GM19035 (cell line): ENCODE results near the gene SHE.
"Not testable (repeated sequence)": the region's sequence is repeated elsewhere in the genome, so short reads cannot be mapped to it uniquely, and the experiment has no call there.

Experiments
- ATAC-seq: cut with Tn5 transposase; IDR thresholded peaks from one replicate; pipeline ENCODE4 v1.9.1; 2021; ENCODE audit not compliant: unreplicated experiment

Gene SHE

DNA sequence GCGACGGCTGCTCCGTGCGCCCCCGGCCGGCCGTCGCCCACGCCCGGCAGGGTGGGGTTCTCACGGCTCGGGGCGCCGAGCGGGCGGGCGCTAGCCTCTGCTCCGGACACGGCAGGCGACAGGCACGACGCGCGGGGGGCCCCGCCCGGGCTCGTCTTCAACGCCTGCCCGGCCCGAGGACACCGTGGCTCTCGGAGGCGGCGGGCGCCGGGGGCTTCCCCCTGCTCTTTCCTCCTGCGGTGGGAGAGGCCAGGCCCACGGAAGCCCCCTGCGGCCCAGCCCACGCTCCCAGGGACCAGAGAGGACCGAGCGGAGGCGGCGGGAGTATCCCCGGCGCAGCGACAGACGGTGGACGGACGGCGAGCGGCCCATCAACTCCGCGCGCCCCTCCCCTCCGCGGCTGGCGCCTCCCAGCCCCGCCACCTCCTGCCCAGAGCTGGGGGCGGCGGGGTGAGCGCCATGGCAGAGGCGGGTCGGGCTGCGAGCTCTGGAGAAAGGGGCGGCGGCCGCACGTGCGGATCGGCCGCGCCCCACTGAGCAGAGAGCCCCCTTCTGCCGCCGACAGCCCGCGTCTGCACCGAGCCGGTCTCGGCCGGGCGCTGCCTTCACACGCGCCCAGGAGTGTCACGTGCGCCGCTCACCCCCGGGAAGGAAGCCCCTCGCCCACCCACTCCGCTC lies at the start of gene SHE, which contains the start of gene TDRD10:
Gene SHE (minus strand): TSS at position 347 of the 678 bp plus-strand sequence. CDS start 386 bp downstream, outside the sequence.
Gene TDRD10 (plus strand): TSS at position 154 of the 678 bp plus-strand sequence. CDS start 4,685 bp downstream, outside the sequence.
- ATAC-seq: no peak

DNA sequence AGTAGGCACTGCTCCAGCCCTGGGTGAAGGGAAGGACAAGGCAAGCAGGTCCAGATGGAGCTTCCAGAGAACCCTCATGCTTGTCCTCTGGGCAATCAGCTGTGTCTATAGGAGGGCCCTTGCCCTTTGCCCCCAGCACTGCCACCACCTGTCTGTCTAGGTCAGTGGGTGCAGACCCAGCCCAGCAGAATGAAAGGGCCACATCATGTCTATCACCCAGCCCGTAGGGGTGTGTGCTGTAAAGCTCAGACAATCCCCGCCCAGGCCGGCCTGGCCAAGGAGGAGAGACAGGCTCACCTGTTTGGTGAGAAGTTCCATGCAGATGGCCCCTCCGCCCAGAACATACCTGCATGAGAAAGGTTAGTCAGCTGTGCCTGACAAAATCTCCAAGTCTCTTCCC lies 49.3 kb upstream of the SHE start:
- no peak for ATAC-seq

DNA sequence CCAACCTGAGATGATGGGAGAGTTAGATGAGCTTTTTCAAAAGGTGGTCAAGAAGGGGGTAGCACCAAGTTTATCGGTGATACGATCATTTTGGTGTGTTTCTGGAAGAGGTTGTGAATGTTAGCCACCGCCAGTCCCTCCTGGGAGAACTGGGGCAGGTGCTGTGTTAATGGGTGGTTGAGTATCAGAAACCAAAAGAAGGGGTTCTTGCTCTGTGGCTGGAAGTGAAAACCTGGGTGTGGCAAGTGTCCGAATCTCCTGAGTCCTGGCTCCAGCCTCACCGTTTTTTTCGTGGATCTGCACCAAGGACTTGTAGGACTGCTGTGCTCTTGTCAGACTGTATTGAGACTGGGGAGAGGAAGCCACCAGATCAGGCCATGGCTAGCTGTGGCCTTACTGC lies 48.4 kb upstream of the SHE start:
- no peak for ATAC-seq

DNA sequence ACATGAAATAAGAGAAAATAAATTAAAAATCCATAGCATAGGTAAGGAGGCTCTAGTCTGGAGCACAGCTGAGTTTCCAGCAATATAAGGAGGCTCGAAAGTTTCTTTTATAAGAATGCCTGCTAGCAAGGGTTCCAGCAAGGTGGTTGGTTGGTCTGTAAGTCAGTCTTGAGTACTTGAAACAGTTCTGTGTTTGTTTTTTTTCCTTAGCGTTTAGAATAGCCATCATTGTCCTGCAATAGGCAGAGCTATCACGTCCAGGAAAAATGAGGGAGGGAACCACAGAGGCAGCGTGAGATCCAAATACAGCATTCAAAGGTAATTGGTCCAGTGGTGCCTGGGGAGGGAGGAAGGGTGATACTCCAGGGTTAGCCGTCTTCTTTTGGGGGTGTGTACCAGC lies 47.9 kb upstream of the SHE start:
- no peak for ATAC-seq

DNA sequence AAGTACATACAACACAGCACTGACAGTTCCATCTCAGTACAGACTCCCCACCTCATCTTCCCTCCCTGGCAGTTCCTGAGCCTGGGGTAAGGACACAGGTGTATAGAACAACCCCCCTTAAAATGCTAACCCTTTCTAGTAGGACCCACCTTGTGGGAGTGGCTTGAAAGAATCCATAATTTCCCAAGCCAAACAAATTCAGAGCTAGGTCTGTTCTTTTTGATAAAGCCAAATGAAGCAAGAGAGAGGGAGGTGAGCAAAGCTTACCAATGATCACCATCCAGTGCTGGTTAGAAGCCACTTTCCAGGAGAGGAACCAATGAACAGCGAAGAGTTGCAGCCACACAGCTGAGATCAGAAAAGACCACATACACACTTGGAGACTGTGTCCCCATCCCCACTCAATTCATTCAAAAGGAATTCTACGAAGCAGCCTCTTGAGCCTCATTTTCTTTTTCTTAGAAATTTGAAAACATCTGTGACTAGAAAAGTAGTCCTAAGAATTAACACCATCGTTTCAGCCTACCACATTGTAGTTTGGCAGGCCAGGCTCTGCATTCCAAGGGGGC lies 47.1 kb upstream of the SHE start:
- no peak for ATAC-seq

DNA sequence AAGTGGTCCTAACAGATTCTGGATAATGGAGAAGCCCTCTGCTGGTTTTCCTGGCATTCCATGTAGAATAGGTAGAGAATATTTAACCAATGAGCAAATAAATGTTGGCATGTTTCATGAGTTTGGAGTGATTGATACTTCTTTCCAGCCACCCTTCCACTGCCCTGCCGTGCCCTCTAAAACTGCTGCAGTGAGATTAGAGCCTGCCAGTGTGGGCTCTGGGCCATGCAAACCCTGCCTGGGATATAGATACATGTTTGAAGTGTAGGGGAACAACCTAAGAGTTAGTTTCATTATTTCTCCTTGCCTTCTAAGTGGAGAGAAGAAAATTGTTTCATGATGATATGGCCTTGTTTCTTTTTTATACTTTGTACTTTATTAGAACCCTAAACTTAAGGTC lies 45.8 kb upstream of the SHE start:
- no peak for ATAC-seq

DNA sequence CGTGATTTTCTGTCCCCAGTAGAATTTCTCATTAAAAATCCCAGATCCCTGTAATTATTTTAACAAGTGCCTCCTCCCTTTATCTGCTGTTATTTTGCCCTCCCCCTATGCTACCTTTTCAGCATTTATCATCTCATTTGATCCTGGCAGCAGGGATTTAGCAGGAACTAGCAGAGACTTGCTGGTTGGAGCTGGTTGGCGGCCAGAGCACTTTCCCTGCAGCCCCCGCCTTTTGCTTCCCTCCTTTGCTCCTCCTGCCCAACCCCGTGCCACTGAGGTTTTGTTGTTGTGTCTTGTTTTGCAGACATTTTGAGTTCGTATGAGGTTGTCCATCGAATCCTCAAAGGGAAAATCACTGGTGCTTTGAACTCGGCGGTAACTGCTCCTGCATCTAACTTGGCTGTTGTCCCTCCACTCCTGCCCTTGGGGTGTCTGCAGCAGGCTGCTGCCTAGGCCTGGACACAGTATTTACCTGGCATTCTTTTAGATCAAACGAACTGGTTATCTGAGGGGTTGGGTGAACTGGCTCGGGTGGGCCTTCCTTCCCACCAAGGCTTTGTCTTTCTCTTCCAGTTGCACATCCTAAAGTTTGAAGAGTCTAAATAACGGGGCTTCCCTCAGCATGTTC lies 45.0 kb upstream of the SHE start:
- no peak for ATAC-seq

DNA sequence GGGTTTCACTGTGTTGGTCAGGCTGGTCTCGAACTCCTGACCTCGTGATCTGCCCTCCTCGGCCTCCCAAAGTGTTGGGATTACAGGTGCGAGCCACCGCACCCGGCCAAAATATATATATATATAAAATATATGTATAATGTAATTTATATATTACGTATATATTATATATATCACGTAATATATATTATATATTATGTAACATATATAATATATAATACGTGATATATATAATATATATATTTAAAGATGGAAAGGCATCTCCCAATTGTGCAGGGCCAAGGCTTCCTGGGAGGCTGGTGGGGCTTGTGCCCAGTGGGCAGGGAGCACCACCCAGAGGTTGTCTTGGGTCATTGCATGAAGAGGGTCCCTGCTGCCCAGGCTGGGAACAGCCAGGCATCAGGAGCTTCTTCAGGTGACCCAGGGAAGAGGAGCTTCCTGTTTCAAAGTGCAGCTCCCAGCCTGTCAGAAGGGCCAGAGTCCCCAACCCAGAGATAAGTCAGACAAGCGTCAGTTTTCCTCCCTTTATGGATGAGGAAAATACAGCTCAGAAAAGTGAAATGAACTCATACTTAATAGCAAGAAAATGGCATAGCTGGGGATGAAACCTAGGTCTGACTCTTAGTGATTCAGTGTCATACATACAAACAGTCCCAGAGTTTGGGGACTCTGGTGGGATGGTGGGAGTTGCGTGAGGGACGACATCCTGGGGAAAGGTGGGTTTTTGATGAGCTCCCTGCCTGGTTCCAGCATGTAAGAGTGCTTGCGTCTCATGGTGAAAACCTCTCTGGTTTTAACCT lies 44.3 kb upstream of the SHE start:
- ATAC-seq: no peak

DNA sequence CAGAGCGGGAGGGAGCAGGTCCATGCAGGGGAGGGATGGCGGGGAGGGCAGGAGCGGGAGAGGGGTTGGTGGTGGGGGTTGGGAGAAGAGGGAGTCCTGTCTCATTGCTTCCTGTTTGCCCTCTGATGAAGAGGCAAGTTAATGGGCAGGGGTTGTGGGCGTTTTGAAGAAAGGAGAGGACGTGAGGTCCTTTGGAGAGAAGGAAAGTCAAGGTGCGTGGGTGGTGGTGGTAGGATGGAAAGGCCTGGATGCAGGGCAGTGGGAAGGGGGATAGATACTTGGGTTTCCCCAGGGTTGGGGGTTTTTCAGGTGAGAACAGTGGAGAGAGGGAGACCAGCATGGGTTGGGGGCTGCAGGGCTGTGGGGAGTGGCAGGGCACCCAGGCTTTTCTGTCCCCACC lies 39.0 kb upstream of the SHE start:
- ATAC-seq: no peak

DNA sequence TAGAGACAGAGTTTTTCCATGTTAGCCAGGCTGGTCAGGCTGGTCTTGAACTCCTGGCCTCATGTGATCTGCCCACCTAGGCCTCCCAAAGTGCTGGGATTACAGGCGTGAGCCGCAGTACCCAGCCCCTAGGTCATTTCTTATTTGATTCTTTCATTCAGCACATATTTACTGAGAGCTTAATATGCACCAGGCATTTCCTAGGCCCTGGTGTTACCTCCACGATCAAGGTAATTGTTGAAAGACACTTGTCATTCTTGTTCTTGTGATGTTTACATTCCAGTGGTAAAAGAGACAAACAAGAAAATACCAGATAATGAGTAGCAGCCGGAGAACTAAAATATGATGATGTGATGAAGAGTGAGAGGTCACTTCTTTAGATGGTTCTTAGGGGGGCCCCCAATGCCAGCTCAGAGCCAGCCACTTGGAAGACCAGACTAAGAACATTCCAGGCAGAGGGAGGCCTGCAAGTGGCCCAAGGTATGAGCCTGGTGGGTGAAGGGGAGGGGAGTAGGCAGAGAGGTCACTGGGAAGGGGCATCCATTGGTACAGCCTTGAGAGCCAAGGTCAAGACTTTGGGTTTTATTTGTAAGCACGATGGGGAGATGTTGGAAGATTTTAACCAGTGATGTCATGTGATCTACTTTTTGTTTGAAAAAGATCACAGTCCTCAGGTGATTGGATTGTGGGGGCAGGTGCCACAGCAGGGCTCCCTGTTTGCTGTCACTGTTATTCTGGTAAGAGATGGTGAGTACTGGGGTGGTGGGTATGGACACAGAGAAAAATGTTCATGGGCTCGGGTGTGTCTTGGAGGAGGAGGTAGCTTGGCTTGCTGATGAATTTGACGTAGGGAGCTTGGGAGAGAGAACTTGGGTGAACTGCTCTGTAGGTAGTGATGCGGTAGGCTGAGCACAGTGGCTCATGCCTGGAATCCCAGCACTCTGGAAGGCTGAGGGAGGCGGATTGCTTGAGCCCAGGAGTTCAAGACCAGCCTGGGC lies 37.6 kb upstream of the SHE start:
- no peak for ATAC-seq

DNA sequence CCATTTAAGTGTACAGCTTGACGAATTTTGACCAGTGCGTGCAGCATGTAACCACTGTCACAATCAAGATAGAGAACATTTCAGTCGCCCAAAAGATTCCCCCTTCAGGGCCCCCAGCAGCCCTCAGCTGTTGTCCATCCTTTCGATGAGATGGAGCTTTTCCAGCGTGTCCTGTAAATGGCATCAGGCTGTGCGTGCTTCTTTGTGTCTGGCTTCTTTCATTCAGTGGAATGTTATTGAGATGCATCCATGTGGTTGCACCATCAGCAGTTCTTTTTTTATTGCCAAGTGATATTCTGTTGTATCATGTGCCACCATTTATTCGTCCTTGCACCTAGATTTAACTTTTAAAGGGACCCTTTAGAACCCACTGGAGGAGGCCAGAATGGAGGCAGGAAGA lies 34.4 kb upstream of the SHE start:
- ATAC-seq: no peak

DNA sequence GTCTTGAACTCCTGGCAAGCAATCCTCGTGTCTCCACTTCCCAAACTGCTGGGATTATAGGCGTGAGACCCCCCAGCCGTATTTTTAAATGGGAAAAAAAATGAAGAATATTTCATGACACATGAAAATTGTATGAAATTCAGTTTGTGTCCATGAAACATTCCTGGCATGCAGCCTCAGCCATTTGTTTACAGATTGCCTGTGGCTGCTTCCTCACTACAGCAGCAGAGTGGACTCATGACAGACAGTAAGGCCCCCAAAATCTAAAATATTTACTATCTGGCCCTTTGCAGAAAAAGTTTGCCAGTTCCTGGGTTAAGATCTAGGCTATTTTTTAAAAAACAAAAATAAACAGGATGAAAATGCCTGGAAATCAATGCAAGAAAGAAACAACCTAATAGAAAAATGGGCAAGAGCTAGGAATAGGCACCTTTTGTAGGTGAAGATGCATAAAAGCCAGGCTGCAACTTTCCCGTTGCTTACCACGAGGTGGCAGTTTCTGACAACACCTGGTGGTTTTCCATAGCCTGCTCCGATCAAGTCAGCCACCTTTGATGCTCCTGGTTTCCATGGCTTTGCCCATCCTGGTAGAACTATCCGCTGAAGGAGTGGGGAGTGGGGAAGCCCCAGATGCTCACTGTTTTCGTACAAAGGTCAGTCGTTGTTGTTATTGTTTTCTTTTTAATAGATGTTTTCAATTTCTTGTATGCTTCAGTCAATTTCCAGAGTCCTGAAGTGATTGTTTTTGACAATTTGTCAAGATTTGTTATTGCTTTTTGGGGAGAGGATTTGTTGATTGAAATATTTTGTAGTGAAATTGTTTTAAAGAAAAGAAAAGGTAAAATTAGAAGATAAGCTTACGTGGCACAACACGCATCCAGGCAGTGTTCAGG lies 32.0 kb upstream of the SHE start:
- no peak for ATAC-seq

DNA sequence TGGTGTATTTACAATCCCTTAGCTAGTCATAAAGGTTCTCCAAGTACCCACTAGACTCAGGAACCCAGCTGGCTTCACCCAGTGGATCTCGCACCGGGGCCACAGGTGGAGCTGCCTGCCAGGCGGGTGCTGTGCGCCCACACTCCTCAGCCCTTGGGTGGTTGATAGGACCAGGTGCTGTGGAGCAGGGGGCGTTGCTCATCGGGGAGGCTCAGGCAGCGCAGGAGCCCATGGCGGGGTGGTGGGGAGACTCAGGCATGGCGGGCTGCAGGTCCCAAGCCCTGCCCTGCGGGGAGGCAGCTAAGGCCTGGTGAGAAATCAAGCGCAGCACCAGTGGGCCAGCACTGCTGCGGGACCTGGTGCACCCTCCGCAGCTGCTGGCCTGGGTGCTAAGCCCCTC lies 29.7 kb upstream of the SHE start:
- ATAC-seq: not testable (repeated sequence)

DNA sequence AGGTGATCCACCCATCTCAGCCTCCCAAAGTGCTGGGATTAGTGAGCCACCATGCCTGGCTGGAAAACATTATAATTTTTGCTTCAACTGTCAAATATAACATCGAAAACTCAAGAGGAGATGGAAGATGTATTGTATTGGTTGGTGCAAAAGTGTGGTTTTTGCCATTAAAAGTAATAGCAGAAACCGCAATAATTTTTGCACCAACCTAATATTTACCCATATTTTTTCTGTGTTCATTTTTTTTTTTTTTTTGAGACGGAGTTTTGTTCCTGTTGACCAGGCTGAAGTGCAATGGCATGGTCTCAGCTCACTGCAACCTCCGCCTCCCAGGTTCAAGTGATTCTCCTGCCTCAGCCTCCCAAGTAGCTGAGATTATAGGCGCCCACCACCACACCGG lies 27.1 kb upstream of the SHE start:
- ATAC-seq: no peak

DNA sequence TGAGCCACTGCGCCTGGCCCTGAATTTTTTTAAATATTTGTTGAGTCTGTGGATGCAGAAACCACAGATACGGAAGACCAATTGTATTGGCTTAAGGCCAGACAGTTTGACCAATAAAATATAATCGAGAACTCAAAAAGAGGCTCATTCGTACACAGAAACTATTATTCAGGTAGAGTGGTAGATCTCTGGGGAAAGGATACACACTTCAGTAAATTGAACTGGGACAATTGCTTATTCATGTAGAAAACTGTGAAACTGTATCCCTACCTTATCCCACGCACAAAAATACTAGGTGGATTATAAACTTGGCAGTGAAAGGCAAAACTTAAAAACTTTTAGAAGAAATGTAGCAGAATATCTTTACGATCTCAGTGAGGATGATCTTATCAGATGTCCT lies 25.0 kb upstream of the SHE start:
- no peak for ATAC-seq

DNA sequence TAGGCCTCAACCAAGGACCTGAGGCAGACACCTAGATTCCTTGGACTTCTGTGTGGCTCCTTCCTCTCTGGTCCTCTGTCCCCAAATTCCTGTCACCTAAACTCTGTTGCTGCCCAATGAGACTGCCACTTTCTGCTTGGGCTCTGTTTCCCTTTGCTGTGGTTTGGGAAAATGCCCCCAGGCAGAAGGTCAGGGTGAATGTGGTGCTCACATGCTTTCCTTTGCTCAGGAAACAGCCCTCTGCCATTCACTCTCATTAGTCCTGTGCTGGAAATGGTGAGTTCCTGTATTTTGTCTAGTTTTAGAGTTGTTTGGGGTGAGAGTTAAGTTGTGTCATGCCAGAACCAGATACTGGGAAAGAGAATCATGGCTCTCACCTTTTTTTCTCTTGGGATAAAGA lies 22.7 kb upstream of the SHE start:
- no peak for ATAC-seq

DNA sequence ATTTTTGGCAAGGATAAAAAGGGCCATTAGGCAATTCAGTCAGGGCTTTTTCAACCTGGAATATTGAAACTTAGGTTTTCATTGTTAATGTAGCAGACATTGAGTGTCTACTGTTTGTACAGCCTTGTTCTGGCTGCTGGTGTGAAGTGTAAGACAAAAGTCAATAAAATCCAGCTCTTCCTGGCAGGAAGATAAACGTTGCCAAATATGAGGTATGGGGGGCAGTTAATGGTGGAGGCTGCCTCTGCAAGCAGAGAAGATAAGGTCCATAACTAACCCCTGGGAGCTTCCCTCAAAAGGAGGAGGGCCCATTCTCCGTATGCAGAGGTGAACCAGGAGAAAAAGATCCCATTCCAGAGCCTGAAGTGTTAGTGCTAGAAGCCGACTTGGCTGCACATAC lies 19.5 kb upstream of the SHE start:
- no peak for ATAC-seq

DNA sequence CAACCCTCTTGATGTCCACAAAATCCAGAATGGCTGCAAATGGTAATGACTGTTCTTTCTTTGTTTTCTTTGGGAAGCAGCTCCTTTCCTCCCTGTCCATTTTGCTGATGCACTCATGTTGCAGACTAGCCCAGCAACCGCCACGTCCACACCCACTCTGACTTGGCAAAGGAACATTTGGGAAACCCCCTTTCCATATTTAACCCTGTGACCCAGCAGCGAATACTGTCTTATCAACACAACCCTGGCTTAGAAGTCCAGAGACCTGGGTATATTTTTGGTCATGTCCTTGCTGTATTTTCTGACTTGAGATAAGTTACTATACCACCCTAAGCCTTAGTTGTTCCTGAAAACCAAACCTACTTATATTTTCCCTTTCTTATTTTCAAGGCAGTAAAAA lies 18.1 kb upstream of the SHE start:
- no peak for ATAC-seq

DNA sequence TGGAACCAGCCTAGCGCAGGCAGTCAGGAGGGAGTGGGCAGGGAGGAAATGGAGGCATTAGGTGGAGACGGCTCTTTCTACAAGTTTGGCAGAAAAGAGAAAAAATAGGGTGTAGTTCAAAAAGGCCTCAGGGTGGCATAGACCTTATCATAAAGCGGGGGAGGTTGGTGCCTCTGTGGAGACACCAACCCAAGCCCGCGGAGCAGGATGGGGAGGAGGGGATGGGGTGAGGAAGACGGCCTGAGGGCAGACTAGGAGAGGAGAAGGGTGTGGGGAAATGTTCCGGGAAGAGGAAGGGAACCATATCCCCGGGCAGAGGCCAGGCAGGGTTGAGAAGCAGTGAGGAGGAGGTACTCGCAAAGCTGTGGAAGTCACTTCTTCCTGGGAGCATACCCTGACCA lies 17.4 kb upstream of the SHE start:
- ATAC-seq: no peak

DNA sequence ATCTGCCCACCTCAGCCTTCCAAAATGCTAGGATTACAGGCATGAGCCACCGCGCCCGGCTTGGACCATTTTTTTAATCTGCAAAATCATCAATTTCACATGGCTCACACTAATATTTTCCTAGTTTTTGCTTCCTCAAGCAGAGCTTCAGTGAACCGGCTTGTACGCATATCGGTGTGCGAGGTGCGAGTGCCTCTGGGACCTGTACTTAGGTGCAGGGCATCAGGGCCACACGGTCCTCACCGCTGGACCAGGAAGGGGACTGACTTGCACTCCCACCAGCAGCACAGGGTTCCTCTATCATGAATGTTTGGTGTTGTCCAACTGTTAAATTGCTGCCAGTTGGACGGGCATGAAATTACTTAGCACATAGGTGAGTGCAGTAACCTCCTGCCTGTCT lies 15.4 kb upstream of the SHE start:
- no peak for ATAC-seq
